GM21381 (cell line): ENCODE measurements around the gene DDX56.
"Not testable (repeated sequence)": the region's sequence is repeated elsewhere in the genome, so short reads cannot be mapped to it uniquely, and the experiment has no call there.

Experiments
- ATAC-seq: cut with Tn5 transposase; IDR thresholded peaks from one replicate; pipeline ENCODE4 v1.9.1; 2021; ENCODE audit warnings: mild to moderate bottlenecking, moderate library complexity; ENCODE audit not compliant: unreplicated experiment

DDX56 gene

GRCh38 chr7:44564606-44565005 lies 9.1 kb downstream of the DDX56 start:
- ATAC-seq: no peak

- ATAC-seq: no peak
Measured at GRCh38 chr7:44563171-44563679, 10.5 kb downstream of the DDX56 start.

GRCh38 chr7:44562622-44562962 lies 11.1 kb downstream of the DDX56 start:
- not testable (repeated sequence) for ATAC-seq

GRCh38 chr7:44561962-44562621 lies 11.6 kb downstream of the DDX56 start:
- no peak for ATAC-seq

- ATAC-seq: no peak
Measured at GRCh38 chr7:44561481-44561880, 12.2 kb downstream of the DDX56 start.

- no peak for ATAC-seq
Measured at GRCh38 chr7:44559485-44559884, 14.2 kb downstream of the DDX56 start.

- ATAC-seq: no peak
Measured at GRCh38 chr7:44557485-44557884, 16.2 kb downstream of the DDX56 start.

GRCh38 chr7:44555350-44555749 lies 18.4 kb downstream of the DDX56 start:
- no peak for ATAC-seq

- ATAC-seq: not testable (repeated sequence)
Measured at GRCh38 chr7:44552473-44553005, 21.2 kb downstream of the DDX56 start.

- no peak for ATAC-seq
Measured at GRCh38 chr7:44549457-44549856, 24.3 kb downstream of the DDX56 start.

GRCh38 chr7:44548893-44549292 lies 24.8 kb downstream of the DDX56 start:
- ATAC-seq: no peak

GRCh38 chr7:44547536-44548231 lies 26.0 kb downstream of the DDX56 start:
- ATAC-seq: no peak

GRCh38 chr7:44541876-44542610 lies 31.7 kb downstream of the DDX56 start:
- no peak for ATAC-seq

GRCh38 chr7:44541028-44541869 lies 32.5 kb downstream of the DDX56 start, which contains the start of gene NPC1L1:
Gene NPC1L1, minus strand, starts transcription at chr7:44541330. Its CDS starts 71 bp downstream, at chr7:44541259.
- no peak for ATAC-seq

GRCh38 chr7:44540592-44541027 lies 33.1 kb downstream of the DDX56 start:
- no peak for ATAC-seq

GRCh38 chr7:44539669-44540506 lies 33.8 kb downstream of the DDX56 start:
- no peak for ATAC-seq

- ATAC-seq: no peak
Measured at GRCh38 chr7:44538798-44539668, 34.7 kb downstream of the DDX56 start.

GRCh38 chr7:44538093-44538797 lies 35.5 kb downstream of the DDX56 start:
- no peak for ATAC-seq
